ENCODE data around the gene LRRN3.

The LRRN3 gene

DNA sequence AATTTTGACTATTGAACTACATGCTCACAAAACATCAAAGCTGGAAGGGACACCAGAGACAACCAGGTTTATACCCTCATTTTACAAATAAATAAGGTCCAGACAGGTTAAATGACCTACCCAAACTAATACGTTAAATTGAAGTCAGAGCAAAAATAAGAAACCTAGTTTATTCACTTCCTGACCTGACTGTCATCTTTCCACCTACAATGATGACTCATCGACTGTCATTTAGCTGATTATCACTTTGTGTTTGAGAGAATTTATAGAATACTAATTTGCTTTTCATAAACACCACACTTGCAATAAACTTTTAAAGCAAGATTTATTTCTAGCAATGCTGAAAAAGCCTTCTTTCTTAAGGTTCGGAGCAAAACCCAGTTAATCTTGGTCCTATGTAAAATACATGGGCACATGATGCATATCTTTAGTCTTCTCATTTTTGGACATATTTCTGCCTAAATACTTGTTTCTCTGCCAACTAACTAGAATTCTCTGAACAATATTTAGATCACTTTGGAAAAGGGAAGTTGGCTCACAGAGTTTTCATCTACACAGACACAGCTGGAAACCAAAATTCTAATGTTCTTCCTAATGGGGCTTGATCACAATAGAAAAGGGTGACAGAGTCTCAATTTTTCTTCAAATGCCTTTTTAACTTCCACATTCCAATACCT lies 16.7 kb upstream of the LRRN3 start:
- no peak for DNase-seq (ENCODE audit: low read depth)
- in situ Hi-C loops (cut with HindIII; ENCODE audit: low sequenced_read_pairs) = no loop called here

DNA sequence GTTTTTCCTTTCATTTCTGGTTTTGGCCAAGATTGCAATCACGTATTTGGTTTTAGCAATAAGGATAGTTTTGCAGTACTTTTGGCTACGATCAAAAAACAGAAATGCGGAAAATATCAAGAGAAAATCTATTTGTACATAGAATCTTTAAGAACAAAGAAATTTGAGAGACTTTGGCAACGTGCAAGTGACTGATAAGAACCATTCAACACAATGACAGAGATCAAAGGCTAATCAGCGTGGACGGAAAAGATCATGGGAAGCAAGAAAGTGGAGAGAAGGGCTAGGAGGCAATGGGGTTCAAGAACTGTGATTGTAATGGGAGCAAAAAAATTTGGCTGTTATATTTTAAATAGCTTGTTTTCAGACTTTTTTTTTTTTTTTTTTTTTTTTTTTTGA lies 16.2 kb upstream of the LRRN3 start:
- DNase-seq (ENCODE audit: low read depth) = no peak
- no peak overlapping the region for H3K4me3 ChIP-seq (ENCODE audit: low read depth, low read length)
- in situ Hi-C loops (cut with HindIII; ENCODE audit: low sequenced_read_pairs) = no loop called here
- TF ChIP-seq, protein P1, sequence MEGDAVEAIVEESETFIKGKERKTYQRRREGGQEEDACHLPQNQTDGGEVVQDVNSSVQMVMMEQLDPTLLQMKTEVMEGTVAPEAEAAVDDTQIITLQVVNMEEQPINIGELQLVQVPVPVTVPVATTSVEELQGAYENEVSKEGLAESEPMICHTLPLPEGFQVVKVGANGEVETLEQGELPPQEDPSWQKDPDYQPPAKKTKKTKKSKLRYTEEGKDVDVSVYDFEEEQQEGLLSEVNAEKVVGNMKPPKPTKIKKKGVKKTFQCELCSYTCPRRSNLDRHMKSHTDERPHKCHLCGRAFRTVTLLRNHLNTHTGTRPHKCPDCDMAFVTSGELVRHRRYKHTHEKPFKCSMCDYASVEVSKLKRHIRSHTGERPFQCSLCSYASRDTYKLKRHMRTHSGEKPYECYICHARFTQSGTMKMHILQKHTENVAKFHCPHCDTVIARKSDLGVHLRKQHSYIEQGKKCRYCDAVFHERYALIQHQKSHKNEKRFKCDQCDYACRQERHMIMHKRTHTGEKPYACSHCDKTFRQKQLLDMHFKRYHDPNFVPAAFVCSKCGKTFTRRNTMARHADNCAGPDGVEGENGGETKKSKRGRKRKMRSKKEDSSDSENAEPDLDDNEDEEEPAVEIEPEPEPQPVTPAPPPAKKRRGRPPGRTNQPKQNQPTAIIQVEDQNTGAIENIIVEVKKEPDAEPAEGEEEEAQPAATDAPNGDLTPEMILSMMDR (IDR thresholded peaks at IDR 0.05; ENCODE audit: low read depth, low read length, missing control alignments) = no peak

More for the DNA sequence above, 16.7 kb upstream of the LRRN3 start:
- H3K4me3 ChIP-seq (ENCODE audit: low read depth, low read length) = no peak overlapping the region
- TF ChIP-seq, protein P1 (IDR thresholded peaks at IDR 0.05; ENCODE audit: low read depth, low read length, missing control alignments) = no peak

DNA sequence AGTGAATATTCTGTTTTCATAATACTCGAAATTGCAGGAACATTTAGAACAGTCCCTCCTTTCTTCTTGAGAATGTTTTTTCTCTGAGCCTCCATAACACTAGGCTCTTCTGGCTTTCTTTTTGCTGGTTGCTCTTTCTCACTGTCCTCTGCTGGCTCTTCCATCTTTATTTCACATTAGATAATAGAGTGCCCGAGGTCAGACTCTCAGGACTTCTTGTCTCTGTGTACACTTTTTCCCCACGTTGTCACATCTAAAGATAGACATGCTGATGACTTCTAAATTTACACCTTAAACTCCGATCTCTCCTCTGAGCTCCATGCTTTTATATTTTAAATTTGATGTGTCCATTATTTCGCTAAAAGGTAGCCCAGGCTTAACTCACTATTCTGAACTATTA lies 15.4 kb upstream of the LRRN3 start:
- no peak for DNase-seq (ENCODE audit: low read depth)
- TF ChIP-seq, protein P1 (IDR thresholded peaks at IDR 0.05; ENCODE audit: low read depth, low read length, missing control alignments) = no peak
- in situ Hi-C loops (cut with HindIII; ENCODE audit: low sequenced_read_pairs) = no loop called here
- H3K4me3 ChIP-seq (ENCODE audit: low read depth, low read length) = no peak overlapping the region

DNA sequence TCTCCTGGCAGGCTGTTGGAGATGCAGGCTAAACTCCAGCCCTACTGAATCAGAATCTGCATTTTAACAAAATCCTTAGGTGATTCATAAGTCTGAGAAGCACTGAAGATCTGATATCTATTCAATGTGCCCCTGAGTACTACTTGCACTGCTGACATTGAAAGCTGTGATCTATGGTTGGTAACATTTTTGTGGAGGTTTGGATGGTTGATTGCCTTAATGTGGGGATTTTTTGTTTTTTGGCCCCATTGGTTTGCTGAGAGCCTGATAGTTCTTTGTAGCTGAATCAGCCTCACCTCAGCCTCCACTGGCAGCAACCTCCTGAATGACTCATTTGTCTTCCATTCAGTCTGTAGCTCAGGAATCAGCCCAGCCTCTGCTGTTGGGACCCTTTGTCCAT lies 14.7 kb upstream of the LRRN3 start:
- DNase-seq (ENCODE audit: low read depth) = peak; percentile 86
- in situ Hi-C loops (cut with HindIII; ENCODE audit: low sequenced_read_pairs) = no loop called here
- H3K4me3 ChIP-seq (ENCODE audit: low read depth, low read length) = no peak overlapping the region
- TF ChIP-seq, protein P1 (IDR thresholded peaks at IDR 0.05; ENCODE audit: low read depth, low read length, missing control alignments) = no peak

DNA sequence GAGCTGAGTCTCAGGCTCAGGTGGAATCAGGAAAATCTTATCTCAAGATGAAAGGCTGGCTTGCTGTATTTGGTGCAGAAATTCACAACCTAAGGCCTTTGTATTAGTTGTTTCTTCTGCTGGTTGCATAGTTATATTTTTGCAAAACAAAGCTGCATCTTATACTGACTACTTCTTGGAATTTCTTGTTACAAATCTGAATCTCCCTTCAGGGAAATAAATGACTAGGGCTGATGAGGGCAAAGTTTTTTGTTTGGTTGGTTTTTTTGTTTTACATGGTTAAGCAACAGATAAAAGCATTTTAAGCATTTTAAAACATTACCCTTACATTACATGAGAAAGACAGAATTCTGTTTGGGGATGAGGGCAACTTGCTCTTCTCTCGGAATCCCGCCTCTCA lies 13.9 kb upstream of the LRRN3 start:
- TF ChIP-seq, protein P1 (IDR thresholded peaks at IDR 0.05; ENCODE audit: low read depth, low read length, missing control alignments) = no peak
- in situ Hi-C loops (cut with HindIII; ENCODE audit: low sequenced_read_pairs) = no loop called here
- no peak for DNase-seq (ENCODE audit: low read depth)
- no peak overlapping the region for H3K4me3 ChIP-seq (ENCODE audit: low read depth, low read length)

DNA sequence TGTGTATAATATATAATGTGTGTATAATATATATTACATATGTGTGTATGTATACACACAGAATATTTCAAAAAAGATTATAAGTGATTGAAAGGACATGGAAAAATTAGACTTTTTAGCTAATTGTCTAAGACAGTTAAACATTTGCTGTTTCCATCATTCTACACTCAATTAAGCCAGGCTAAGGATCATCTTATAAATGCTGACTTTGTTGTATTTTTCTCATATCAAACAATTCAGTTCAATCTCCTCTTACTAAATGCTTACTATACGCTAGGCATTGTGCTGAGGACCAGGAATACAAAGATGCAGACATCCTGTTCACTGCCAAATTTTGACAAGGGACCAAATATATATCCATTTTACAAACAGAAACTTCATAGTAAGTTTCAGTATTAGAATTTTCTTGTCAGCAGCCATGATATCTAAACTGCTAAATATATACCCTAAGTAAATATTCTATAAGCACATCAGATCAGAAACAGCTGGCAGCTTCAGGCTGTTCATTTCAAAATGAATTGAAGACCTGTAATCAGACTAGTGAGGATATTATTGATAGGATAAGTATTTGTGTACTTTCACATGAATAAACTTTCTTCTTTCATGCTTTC lies 10.3 kb upstream of the LRRN3 start:
- no peak overlapping the region for H3K4me3 ChIP-seq (ENCODE audit: low read depth, low read length)
- DNase-seq (ENCODE audit: low read depth) = no peak
- TF ChIP-seq, protein P1 (IDR thresholded peaks at IDR 0.05; ENCODE audit: low read depth, low read length, missing control alignments) = no peak
- in situ Hi-C loops (cut with HindIII; ENCODE audit: low sequenced_read_pairs) = no loop called here
